NB4 (cell line): Measurements from ENCODE around the gene TRIO.
A peak's percentile ranks its signal among the peaks of the same experiment; 100 is the strongest.

Source experiments
- DNase-seq: peaks from one replicate; pipeline ENCODE4 v3.0.0; 2010; ENCODE audit warnings: low read depth
- H3K4me3 ChIP-seq: one replicate; pipeline ENCODE4 v1.5.1; 2011; ENCODE audit warnings: mild to moderate bottlenecking, low read depth, low read length, moderate library complexity
- MYC ChIP-seq: IDR thresholded peaks from 2 replicates; pipeline ENCODE4 v1.6.1; 2011; ENCODE audit warnings: low read depth, low read length
- POLR2A ChIP-seq: IDR thresholded peaks from 2 replicates; pipeline ENCODE4 v1.6.1; 2011; ENCODE audit warnings: mild to moderate bottlenecking; ENCODE audit not compliant: insufficient read length; ENCODE audit errors: extremely low read depth
- TF ChIP-seq, protein P1 (sequence below): IDR thresholded peaks from 2 replicates; pipeline ENCODE4 v1.6.1; 2011; ENCODE audit warnings: low read depth, low read length
- TF ChIP-seq, protein P2 (sequence below): IDR thresholded peaks from one replicate; pipeline ENCODE4 v1.5.1; 2012; ENCODE audit warnings: low read depth, low read length

Gene TRIO

DNA sequence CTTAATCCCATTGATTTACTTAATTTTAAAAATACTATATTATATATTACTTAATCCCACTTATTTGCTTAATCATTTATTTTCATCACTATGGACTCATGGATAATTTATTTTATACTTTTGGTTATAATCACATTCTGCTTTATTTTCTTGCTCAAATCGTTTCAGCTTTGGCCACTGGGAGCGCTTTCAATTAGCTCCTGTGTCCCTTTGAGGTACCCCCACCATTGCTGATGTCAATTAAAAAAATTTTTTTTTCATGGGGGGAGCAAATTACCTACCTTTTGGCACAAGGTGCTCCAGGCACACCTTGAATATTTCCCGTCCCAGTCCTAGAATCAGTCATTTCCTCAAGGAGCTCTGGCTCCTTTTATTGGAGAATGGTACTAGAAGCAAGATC is 1.4 kb upstream of the TRIO start:
- H3K4me3 ChIP-seq = no peak overlapping the region
- TF ChIP-seq MYC = no peak
- TF ChIP-seq, protein P1, sequence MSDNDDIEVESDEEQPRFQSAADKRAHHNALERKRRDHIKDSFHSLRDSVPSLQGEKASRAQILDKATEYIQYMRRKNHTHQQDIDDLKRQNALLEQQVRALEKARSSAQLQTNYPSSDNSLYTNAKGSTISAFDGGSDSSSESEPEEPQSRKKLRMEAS = no peak
- TF ChIP-seq POLR2A = no peak
- TF ChIP-seq, protein P2, sequence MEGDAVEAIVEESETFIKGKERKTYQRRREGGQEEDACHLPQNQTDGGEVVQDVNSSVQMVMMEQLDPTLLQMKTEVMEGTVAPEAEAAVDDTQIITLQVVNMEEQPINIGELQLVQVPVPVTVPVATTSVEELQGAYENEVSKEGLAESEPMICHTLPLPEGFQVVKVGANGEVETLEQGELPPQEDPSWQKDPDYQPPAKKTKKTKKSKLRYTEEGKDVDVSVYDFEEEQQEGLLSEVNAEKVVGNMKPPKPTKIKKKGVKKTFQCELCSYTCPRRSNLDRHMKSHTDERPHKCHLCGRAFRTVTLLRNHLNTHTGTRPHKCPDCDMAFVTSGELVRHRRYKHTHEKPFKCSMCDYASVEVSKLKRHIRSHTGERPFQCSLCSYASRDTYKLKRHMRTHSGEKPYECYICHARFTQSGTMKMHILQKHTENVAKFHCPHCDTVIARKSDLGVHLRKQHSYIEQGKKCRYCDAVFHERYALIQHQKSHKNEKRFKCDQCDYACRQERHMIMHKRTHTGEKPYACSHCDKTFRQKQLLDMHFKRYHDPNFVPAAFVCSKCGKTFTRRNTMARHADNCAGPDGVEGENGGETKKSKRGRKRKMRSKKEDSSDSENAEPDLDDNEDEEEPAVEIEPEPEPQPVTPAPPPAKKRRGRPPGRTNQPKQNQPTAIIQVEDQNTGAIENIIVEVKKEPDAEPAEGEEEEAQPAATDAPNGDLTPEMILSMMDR = no peak
- no peak for DNase-seq

DNA sequence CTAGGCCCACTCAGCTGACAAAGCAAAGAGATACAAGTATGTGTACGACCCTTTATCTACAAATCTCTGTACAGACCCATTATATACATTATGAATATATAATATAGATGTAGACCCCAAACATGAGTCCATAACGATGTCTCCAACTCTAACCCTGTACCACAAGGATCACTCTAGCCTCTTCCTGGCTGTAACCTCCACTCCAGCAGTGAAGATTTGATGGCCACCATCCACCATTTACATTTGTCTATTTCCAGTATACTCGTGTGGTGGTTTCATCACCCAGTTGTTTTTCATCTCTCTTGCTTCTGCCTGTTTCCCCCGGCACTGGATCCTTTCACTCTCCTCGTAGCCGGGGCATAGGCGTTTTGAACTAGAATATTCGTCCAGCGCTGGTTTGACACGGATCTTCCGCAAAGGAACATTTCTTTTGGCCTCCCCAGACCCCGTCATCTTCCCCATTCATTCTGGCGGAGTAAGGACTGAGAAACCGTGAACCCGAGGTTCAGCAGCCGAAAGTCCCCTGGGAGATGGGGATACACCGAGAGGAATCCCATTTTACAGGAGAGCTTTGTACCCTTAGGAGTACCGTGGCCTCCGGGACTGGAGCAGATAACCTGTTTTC is 828 bp upstream of the TRIO start:
- TF ChIP-seq MYC = no peak
- TF ChIP-seq POLR2A = no peak
- TF ChIP-seq, protein P1 = no peak
- TF ChIP-seq, protein P2 = no peak
- no peak for DNase-seq
- peak overlapping the region; percentile 46 for H3K4me3 ChIP-seq

DNA sequence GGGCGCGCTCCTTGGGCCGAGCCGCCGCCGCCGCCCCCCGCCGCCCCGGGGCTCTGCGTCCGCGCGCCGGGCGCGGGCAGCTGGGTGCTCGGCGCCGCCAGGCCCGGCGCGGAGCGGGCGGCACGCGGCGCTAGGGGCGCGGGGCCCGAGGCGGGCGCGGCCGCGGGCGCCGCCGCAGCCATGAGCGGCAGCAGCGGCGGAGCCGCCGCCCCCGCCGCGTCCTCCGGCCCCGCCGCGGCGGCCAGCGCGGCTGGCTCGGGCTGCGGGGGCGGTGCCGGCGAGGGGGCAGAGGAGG is 351 bp downstream of the TRIO start:
- no peak for DNase-seq
- no peak overlapping the region for H3K4me3 ChIP-seq
- no peak for TF ChIP-seq MYC
- TF ChIP-seq, protein P2 = no peak

DNA sequence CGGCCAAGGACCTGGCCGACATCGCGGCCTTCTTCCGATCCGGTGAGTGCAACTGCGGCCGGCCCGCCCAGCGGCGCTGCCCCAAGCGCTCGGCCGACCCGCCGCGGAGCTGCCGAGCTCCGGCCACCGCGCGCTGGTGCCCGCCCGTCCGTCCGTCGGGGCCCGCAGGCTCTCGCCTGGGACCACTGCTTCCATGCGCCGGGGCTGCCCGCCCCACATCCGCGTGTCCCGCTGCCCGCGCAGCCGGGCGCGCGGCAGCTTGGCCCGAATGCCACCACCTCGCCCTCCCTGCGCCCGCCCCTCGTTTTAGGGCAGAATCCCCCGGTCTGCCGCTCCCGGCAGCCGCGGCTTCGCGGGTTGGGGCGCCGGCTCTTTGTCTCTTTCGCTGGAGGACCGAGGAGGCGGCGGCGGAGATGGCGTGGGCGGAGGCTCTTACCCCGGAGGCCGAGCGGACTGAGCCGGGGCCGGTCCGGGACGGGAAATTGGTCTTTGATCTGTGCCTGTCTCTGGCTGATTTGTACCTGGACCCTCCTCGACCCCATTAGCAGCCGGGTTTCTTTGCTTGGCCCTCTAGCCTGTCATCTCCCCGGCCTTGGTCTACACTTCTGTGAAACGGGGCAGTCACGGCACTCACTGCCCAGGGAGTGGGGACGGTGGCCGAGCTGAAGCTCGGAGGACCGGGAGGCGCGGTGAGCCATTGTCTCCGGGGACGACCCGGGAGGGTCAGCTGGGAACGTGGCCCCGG is 871 bp downstream of the TRIO start:
- no peak for TF ChIP-seq MYC
- TF ChIP-seq, protein P1 = no peak
- TF ChIP-seq, protein P2 = no peak
- TF ChIP-seq POLR2A = no peak
- DNase-seq = peak; percentile 50
- peak overlapping the region; percentile 40 for H3K4me3 ChIP-seq

DNA sequence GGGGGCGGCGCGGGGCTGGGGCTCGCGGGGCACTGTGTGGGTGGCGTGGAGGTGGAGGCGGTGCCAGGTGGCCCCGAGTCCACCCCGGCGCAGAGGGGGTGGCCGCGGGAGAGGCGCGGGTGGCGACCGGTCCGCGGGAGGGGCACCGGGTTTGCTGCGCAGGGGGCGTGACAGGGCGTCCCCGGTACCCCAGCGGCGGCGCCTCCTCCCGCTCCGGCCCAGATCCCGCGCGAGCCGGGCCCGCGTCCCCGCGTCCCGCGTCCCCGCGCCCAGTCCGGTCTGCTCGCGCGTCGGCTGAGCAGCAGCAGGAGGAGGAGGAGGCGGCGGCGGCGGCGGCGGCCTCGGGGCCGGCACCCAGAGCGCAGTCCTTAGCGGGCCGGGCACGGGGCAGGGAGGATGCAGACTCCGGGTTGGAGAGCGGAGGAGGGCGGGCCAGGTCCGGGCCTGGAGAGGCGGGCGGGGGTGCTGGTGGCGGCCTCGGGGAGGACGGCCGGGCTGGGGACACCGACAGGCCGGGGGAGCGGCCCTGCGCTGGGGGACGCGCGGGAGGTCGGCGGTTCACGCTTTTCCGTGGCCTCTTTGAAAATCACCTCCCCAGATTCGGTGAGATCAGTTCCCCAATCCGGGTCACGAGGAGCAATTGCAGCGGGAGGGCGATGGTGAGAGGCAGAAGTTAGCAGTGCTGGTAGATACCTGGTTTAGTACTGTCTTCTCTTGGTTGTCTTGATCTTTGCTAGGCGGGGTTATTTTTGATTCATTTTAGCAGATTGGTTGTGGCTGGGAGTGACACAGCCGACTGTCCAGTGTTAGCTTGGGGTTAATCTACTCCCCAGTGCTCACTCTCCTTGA is 1.7 kb downstream of the TRIO start:
- TF ChIP-seq, protein P2 = no peak
- no peak for TF ChIP-seq POLR2A
- TF ChIP-seq, protein P1 = no peak
- TF ChIP-seq MYC = no peak
- peak; percentile 67 for DNase-seq
- peak overlapping the region; percentile 51 for H3K4me3 ChIP-seq
